IMR-90 (cell line): ENCODE measurements around the gene SLC4A1AP.
A peak's percentile ranks its signal among the peaks of the same experiment; 100 is the strongest.

Source experiments
- BHLHE40 ChIP-seq: fragments of 150-350 bp; IDR thresholded peaks from 2 replicates; pipeline ENCODE4 v1.6.1; 2016; ENCODE audit warnings: mild to moderate bottlenecking, low read depth, low read length
- CEBPB ChIP-seq: IDR thresholded peaks from 2 replicates; pipeline ENCODE4 v1.6.1; 2012; ENCODE audit warnings: low read depth, low read length, improper control_type of control experiment
- FOS ChIP-seq: fragments of 150-350 bp; IDR thresholded peaks from 2 replicates; pipeline ENCODE4 v1.6.1; 2016; ENCODE audit warnings: low read depth, low read length
- MAFK ChIP-seq: IDR thresholded peaks from 2 replicates; pipeline ENCODE4 v1.6.1; 2012; ENCODE audit warnings: low read depth, low read length, improper control_type of control experiment
- NFE2L2 ChIP-seq: fragments of 150-350 bp; IDR thresholded peaks from 2 replicates; pipeline ENCODE4 v1.6.1; 2016; ENCODE audit warnings: low read depth, mild to moderate bottlenecking, low read length
- POLR2A ChIP-seq: IDR thresholded peaks from 2 replicates; pipeline ENCODE4 v1.6.1; 2012; ENCODE audit warnings: mild to moderate bottlenecking, low read depth, low read length
- RAD21 ChIP-seq: IDR thresholded peaks from 2 replicates; pipeline ENCODE4 v1.6.1; 2012; ENCODE audit warnings: low read length, improper control_type of control experiment
- RCOR1 ChIP-seq: IDR thresholded peaks from 2 replicates; pipeline ENCODE4 v1.6.1; 2012; ENCODE audit warnings: mild to moderate bottlenecking, low read length, improper control_type of control experiment; ENCODE audit not compliant: insufficient replicate concordance
- SMC3 ChIP-seq: fragments of 150-350 bp; IDR thresholded peaks from 2 replicates; pipeline ENCODE4 v1.6.1; 2016; ENCODE audit warnings: low read depth, mild to moderate bottlenecking, antibody characterized with exemption, low read length, moderate library complexity
- USF2 ChIP-seq: fragments of 150-350 bp; IDR thresholded peaks from 2 replicates; pipeline ENCODE4 v1.6.1; 2017; ENCODE audit warnings: mild to moderate bottlenecking, antibody characterized with exemption, low read length, low read depth
- TF ChIP-seq, protein P1 (sequence below): conservative IDR thresholded peaks from 2 replicates; pipeline ENCODE4 v1.5.1; 2012; ENCODE audit warnings: mild to moderate bottlenecking, low read depth, low read length, improper control_type of control experiment

DNA sequence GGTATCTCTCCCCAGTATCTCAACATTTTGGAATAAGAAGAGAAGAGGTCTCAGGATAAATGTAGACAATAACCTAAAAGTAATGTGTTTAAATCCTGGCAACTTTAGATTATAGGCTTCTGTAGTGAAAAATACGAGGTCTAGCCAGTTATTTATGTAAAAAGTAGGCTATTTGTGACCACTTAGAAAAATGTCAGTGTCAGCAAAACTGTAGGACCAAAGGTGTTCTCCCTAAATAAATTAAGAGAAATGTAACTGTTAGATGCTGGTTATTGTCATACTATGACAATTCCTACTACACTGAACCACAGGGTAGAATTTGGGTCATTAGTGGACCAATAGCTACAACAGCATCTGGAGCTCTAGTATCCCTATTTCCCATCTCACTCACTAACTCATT lies 2.3 kb upstream of the SLC4A1AP start:
- TF ChIP-seq RAD21 = no peak
- no peak for TF ChIP-seq BHLHE40
- TF ChIP-seq, protein P1, sequence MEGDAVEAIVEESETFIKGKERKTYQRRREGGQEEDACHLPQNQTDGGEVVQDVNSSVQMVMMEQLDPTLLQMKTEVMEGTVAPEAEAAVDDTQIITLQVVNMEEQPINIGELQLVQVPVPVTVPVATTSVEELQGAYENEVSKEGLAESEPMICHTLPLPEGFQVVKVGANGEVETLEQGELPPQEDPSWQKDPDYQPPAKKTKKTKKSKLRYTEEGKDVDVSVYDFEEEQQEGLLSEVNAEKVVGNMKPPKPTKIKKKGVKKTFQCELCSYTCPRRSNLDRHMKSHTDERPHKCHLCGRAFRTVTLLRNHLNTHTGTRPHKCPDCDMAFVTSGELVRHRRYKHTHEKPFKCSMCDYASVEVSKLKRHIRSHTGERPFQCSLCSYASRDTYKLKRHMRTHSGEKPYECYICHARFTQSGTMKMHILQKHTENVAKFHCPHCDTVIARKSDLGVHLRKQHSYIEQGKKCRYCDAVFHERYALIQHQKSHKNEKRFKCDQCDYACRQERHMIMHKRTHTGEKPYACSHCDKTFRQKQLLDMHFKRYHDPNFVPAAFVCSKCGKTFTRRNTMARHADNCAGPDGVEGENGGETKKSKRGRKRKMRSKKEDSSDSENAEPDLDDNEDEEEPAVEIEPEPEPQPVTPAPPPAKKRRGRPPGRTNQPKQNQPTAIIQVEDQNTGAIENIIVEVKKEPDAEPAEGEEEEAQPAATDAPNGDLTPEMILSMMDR = no peak
- TF ChIP-seq RCOR1 = no peak
- TF ChIP-seq USF2 = no peak
- no peak for TF ChIP-seq FOS
- no peak for TF ChIP-seq POLR2A
- no peak for TF ChIP-seq CEBPB
- no peak for TF ChIP-seq SMC3
- TF ChIP-seq MAFK = peak; percentile 96
- TF ChIP-seq NFE2L2 = no peak
